T-helper 2 cell treated with Interferon-gamma antibody and Interleukin-4, amounts not matched to agents 5 μg/mL and 100 μg/mL, for 36 hours (primary cell): ENCODE results near the gene DRD4.
"Not testable (repeated sequence)": the region's sequence is repeated elsewhere in the genome, so short reads cannot be mapped to it uniquely, and the experiment has no call there.

Experiments used
- DNase-seq: peaks from one replicate; pipeline ENCODE4 v3.0.0; 2021; ENCODE audit warnings: low spot score
- H3K27ac Mint-ChIP-seq: one replicate; pipeline ENCODE4 v1.8.0; 2021; ENCODE audit warnings: mild to moderate bottlenecking, mixed read lengths
- H3K27me3 Mint-ChIP-seq: one replicate; pipeline ENCODE4 v1.8.0; 2021; ENCODE audit warnings: low read depth, mixed read lengths
- H3K36me3 Mint-ChIP-seq: one replicate; pipeline ENCODE4 v1.8.0; 2021; ENCODE audit warnings: low read depth, mixed read lengths
- H3K4me1 Mint-ChIP-seq: one replicate; pipeline ENCODE4 v1.8.0; 2021; ENCODE audit warnings: low read depth, mixed read lengths
- H3K4me3 Mint-ChIP-seq: one replicate; pipeline ENCODE4 v1.8.0; 2022; ENCODE audit warnings: mild to moderate bottlenecking, moderate library complexity, mixed read lengths
- H3K9me3 Mint-ChIP-seq: one replicate; pipeline ENCODE4 v1.8.0; 2021; ENCODE audit warnings: mixed read lengths

Gene DRD4

DNA sequence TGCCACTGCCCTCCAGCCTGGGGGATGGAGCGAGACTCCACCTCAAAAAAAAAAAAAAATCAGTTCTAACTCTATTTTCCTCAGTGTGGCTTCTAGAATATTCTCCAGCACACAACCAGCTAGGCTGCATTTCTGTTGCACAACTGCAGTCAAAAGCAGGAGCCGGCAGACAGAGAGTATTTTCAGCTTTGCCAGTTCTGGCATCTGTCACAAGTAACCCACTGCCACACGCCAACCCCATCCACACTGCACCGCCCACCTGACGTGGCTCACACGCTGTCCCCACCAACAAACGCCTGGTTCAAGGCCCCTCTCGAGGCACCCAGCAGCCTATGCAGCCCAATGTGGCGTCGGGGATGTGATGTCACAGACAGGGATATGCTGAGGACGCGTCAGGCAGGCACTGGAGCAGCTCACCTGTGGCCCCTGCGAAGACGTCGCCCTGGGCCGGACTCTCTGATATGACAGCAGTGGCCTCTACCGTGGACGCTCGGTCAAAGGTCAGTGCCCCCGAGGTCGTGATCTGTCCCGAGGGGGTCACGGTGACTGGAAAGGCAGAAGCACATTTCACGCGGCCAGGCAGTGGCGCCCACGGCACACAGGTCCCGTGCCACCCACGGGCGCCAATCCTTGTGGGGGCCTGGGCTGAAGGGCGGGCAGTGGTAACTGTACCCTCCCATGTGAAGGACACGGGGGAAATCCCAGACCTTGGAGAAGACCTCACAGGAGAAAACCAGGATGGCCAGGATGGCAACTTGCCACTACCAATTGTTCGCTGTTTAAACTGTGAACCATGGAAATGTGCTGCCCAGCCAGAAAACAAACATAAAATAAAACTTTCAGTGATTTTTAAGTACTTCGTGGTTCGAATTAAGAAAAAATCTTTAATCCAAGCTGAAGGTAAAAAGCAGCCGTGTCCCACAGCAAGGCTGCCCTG is 42.5 kb downstream of the DRD4 start:
- Mint-ChIP-seq H3K27me3 (no peaks in the 10 kb centered on the region), H3K36me3 (peaks cover 48% of the 10 kb centered on the region), H3K4me1 (no peaks in the 10 kb centered on the region), H3K9me3 (no peaks in the 10 kb centered on the region), H3K4me3 (no peak overlapping the region), H3K27ac (no peak overlapping the region)
- DNase-seq = no peak

DNA sequence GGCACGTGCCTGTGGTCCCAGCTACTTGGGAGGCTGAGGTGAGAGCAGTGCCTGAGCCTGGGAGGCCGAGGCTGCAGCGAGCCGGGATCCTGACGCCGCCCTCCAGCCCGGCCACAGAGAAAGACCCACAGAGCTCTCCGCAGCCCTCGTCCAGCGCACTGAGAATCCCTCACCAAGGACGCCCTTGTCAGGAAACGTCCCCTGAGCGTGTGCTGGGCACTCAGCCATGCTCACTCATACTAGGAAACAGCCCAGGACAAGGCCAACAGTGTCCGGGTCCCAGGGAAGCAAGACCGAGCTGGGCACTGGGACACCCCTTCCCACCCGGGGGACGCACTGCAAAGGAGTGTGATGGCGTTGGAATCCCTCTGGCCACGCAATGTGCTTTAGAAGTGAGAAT is 43.4 kb downstream of the DRD4 start:
- H3K27me3 Mint-ChIP-seq = no peaks in the 10 kb centered on the region
- no peaks in the 10 kb centered on the region for H3K9me3 Mint-ChIP-seq
- H3K27ac Mint-ChIP-seq = no peak overlapping the region
- H3K4me3 Mint-ChIP-seq = no peak overlapping the region
- no peak for DNase-seq
- peaks cover 50% of the 10 kb centered on the region for H3K36me3 Mint-ChIP-seq
- no peaks in the 10 kb centered on the region for H3K4me1 Mint-ChIP-seq

DNA sequence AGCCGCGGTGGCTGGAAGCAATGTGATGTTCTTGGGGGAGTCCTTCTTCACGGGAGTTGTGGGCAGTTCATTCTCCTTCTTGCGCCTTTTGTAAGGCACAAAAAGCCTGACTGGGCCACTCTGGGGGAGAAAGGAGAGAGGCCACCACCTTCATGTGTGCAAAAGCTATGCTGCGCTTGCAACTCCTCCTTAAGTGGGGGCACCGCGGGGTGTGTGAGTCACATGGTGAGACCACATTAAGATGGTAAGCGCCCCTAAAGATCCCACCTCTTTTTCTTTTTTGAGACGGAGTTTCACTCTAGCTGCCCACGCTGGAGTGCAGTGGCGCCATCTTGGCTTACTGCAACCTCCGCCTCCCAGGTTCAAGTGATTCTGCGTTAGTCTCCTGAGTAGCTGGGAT is 43.9 kb downstream of the DRD4 start:
- H3K27ac Mint-ChIP-seq = no peak overlapping the region
- H3K4me3 Mint-ChIP-seq = no peak overlapping the region
- H3K27me3 Mint-ChIP-seq = no peaks in the 10 kb centered on the region
- H3K4me1 Mint-ChIP-seq = no peaks in the 10 kb centered on the region
- H3K9me3 Mint-ChIP-seq = no peaks in the 10 kb centered on the region
- DNase-seq = no peak
- H3K36me3 Mint-ChIP-seq = peaks cover 50% of the 10 kb centered on the region

DNA sequence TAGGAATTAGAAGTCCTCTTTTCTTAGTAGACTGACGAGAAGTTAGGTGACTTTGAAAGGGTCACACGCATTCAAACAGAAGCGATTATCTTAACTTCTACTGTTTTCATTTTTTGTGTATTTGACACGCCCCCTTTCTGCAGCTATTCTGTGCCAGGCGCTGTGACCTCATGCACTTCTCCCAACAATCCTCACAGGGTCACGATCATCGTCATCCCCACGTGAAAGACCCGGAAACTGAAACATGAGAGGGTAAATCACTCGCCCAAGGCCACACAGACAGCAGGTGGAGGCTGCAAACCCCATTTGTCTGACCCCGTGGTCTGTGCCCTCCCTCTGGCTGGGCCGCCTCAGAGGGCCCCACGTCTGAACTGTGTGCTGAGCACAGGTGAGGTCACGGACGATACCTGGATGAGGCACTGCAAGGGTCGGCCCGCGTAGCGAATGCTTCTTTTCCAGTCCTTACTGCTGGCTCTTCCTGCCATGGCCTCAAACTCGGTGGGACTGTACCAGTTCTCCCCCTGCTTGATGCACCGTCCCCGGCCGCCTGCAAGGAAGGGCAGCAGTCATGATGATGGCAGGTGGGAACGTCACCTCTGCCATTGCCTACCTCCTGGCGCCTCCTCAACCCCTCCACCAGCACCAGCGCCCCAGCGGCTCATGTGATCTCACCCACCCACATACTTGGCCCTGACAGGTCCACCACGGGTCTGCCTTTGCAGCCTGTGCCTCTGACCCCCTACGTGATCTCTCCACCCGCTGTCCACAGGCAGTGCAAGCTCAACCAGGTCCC is 49.6 kb downstream of the DRD4 start:
- Mint-ChIP-seq H3K27me3 (no peaks in the 10 kb centered on the region), H3K9me3 (no peaks in the 10 kb centered on the region), H3K27ac (no peak overlapping the region), H3K4me3 (no peak overlapping the region), H3K4me1 (peaks cover 12% of the 10 kb centered on the region), H3K36me3 (peaks cover 51% of the 10 kb centered on the region)
- DNase-seq = no peak

DNA sequence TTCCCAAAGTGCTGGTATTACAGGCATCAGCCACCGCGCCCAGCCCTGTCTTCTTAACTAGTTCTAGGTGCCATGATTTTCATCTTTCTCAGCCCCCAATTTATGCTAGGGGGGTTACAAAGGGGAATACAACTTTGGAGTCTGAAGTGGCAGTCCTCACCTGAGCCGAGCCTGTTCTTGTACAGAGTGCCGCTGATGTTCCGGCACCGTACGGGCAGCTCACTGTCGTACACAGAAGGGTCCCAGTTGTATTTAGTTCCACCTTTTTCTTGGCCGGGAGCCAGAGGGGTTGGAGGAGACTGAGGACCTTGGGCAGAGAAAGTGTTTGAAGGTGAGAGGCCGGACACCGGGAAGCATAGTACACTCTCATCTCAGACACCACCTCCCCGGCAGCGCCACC is 50.7 kb downstream of the DRD4 start:
- Mint-ChIP-seq H3K27ac (no peak overlapping the region), H3K36me3 (peaks cover 43% of the 10 kb centered on the region), H3K27me3 (no peaks in the 10 kb centered on the region), H3K4me3 (no peak overlapping the region), H3K9me3 (no peaks in the 10 kb centered on the region), H3K4me1 (peaks cover 20% of the 10 kb centered on the region)
- no peak for DNase-seq

DNA sequence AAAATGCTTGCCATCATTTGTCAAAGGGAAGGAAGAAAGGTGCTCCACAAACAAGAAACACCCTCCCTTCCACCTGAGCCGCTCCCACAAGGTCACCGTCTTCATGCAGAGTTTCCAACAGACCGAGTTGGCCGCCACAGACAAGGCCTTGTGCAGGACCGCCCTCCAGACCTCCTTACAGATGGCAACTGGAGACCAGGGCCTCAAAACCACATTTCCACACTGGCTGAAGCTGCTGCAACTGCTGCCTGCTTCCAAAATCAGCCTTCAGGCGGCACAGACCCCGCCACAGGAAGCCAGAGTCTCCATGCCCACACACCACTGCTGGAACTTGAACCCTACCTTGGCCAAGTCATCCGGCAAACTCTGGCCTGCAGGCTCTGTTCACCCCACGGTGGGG is 51.6 kb downstream of the DRD4 start:
- Mint-ChIP-seq H3K27me3 (no peaks in the 10 kb centered on the region), H3K4me1 (peaks cover 28% of the 10 kb centered on the region), H3K9me3 (no peaks in the 10 kb centered on the region), H3K27ac (no peak overlapping the region), H3K36me3 (peaks cover 39% of the 10 kb centered on the region), H3K4me3 (no peak overlapping the region)
- DNase-seq = no peak

DNA sequence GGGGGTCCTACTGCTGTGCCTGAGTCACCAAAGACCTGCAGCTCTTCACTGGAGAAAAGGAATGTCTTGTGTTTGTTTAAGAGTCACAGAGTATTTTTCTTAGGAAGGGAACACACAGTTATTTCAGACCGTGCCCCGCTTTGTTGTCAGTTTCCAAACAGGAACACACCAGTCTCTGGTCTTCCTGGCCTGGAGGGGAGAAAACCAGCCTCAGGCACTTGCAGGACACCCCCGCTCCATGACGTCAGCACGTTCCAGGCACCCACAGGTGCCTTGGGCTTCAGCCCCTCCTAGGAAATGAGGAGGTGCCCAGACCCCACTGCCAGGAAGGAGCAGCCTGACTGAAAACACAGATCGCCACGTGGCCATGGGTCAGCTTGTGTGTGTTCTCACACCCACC is 52.6 kb downstream of the DRD4 start:
- Mint-ChIP-seq H3K9me3 (no peaks in the 10 kb centered on the region), H3K4me1 (peaks cover 28% of the 10 kb centered on the region), H3K4me3 (no peak overlapping the region), H3K36me3 (peaks cover 30% of the 10 kb centered on the region), H3K27ac (no peak overlapping the region), H3K27me3 (no peaks in the 10 kb centered on the region)
- no peak for DNase-seq

DNA sequence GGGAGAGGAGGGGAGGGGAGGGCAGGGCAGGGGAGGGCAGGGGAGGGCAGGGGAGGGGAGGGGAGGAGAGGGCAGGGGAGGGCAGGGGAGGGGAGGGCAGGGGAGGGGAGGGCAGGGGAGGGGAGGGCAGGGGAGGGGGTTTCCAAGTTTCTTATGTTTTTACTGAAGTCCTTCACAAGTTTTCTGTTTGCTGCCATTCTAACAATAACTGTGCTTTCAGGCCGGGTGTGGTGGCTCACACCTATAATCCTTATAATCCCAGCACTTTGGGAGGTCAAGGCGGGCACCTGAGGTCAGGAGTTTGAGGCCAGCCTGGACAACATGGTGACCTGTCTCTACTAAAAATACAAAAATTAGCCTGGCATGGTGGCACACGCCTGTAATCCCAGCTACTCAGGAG is 53.2 kb downstream of the DRD4 start:
- H3K36me3 Mint-ChIP-seq = peaks cover 28% of the 10 kb centered on the region
- H3K27ac Mint-ChIP-seq, H3K27me3 Mint-ChIP-seq, H3K9me3 Mint-ChIP-seq, H3K4me3 Mint-ChIP-seq, DNase-seq: not testable (repeated sequence)
- peaks cover 28% of the 10 kb centered on the region for H3K4me1 Mint-ChIP-seq
